HG03442 (cell line): ENCODE results near the gene HPD.

Source experiments
- ATAC-seq: cut with Tn5 transposase; IDR thresholded peaks from one replicate; pipeline ENCODE4 v1.9.1; 2021; ENCODE audit warnings: mild to moderate bottlenecking, moderate library complexity; ENCODE audit not compliant: unreplicated experiment

Gene HPD

DNA sequence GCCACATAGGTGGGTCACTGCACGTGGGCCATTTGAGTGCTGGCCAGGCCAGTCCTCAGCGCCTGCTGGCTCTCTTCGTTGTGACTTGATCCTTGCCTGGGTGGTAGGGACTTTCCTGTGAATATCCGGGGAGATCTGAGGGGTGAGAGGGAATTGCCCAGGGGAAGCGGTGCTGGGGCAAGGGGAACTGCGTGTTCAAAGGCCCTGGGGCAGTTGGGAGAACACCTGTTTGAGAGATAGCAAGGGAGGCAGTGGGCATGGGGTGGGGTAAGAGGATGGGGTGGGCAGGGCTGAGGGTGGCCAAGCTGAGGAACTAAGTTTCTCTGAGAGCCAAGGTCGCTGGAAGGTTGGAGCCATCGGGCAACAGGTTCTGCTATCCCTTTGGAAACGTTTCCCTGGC lies 29.8 kb downstream of the HPD start:
- no peak for ATAC-seq

DNA sequence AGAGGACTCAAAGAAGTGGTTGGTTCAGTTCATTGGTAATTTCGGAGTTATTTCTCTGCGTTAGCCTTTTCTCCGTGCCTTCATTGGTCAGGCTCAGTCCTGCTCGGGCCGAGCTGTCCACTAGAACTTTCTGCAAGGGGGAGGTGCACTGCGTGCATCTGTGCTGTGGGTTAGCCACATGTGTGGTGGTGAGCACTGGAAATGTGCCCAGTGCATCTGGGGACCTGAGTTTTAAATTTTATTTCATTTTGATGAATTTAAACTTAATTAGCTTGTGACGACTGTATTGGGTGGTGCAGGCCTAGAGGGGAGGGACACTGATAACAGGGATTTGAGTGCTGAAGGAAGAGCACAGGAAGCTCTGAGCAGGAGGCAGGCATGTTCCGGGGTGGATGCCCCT lies 30.4 kb downstream of the HPD start:
- ATAC-seq, result no peak

DNA sequence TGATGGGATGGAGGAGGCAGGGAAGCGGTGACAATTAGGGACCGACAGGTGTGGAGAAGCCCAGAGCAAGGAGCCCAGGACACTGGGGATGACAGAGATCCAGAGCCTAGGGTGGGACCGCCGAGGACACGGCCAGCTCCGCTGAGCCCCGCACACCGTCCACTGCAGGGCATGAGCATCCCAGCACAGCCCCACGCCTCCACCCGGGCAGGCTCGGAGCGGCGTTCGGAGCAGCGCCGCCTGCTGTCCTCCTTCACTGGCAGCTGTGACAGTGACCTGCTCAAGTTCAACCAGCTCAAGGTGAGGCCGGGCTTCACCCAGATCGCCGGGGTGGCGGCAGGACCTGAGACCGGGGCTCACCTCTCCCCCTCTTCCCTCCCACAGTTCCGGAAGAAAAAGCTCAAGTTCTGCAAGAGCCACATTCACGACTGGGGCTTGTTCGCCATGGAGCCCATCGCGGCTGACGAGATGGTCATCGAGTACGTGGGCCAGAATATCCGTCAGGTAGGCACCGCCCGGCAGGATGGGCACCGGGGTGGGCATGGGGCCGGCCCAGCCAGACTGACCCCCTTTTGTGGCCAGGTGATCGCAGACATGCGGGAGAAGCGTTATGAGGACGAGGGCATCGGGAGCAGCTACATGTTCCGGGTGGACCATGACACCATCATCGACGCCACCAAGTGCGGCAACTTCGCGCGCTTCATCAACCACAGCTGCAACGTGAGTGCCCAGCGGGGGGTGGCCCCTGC lies 31.1 kb downstream of the HPD start:
- ATAC-seq, result no peak

DNA sequence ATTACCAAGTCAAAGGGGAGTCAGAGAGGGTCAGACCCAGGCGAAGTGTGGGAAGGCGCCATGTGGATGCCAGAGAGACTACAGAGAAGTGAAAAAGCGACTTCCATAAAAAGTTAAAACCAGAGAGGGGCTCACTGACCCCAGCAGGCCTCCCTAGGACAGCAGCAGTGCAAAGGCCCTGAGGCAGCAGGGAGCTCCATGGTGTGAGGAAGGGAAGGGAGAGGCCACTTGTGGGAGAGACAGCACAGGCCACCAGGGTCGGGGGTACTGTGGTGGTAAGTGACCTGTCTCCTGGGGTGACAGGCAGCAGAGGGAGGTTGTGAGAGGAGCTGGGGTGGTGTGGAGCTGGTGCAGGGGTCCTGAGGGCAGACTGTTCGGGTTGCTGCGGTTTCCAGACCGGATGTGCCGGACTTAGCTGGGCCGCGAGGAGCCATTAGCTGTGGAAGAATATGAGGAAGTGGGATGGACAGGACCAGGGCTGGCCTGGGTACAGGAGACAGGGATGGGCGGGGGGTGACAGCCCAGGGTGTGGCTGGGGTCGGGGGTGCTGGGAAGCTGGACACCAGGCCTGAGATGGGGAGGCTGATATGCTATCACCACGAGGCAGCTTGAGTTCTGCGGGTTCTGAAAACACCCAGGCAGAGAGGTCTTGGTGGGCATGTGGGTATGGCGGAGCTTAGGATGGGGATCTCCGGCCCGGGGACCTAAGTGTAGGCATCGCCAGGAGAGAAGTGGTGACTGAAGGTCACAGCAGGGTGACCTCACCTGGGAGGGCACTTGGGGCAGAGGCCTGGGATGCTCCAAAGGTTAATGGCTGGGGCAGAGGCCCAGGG lies 32.1 kb downstream of the HPD start:
- no peak for ATAC-seq

DNA sequence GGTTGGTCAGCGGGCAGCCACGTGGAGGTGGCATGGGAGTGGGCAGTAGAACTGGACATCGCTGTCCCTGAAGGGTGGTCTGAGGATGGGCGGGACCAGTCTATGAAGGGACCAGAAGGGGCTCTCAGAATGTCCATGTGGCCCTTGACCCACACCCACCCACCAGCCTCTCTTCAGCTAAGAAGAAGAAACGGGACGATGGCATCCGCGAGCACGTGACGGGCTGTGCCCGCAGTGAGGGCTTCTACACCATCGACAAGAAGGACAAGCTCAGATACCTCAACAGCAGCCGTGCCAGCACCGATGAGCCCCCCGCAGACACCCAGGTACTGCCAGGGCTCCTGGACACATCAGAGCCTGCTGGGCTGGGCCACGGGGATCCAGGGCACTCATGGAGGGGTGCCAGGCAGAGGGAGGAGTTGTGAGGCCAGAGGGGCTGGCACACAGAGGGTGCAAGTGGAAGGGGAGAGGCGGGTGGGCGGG lies 33.6 kb downstream of the HPD start:
- ATAC-seq, result no peak

DNA sequence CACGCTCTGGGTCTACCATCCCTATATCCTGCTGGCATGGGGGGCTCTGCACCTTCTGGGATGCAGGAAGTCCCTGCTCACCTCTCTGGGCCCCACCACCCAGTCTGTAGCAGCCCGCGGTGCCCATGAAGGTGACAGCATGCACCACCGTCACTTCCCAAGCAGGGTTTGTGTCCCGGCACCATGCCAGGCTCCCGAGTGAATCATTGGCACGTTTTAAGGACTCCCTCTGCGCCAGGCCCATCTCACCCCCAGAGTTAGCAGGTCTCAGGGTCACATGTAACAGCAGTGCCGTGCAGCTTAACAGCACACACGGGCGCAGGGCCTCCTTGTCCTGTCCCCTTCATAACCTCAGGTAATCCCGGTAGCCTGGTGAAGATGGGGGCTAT lies 34.9 kb downstream of the HPD start:
- no peak for ATAC-seq

DNA sequence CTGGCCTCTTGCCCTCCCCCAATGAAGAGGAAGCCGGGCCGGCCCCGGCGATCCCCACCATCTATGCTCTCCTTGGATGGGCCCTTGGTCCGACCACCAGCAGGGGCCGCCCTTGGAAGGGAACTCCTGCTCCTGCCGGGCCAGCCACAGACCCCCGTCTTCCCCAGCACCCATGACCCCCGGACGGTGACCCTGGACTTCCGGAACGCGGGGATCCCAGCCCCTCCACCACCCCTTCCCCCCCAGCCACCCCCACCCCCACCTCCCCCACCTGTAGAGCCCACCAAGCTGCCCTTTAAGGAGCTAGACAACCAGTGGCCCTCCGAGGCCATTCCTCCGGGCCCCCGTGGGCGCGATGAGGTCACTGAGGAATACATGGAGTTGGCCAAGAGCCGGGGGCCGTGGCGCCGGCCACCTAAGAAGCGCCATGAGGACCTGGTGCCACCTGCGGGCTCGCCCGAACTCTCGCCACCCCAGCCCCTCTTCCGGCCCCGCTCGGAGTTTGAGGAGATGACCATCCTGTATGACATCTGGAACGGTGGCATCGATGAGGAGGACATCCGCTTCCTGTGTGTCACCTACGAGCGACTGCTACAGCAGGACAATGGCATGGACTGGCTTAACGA lies 35.4 kb downstream of the HPD start:
- no peak for ATAC-seq

DNA sequence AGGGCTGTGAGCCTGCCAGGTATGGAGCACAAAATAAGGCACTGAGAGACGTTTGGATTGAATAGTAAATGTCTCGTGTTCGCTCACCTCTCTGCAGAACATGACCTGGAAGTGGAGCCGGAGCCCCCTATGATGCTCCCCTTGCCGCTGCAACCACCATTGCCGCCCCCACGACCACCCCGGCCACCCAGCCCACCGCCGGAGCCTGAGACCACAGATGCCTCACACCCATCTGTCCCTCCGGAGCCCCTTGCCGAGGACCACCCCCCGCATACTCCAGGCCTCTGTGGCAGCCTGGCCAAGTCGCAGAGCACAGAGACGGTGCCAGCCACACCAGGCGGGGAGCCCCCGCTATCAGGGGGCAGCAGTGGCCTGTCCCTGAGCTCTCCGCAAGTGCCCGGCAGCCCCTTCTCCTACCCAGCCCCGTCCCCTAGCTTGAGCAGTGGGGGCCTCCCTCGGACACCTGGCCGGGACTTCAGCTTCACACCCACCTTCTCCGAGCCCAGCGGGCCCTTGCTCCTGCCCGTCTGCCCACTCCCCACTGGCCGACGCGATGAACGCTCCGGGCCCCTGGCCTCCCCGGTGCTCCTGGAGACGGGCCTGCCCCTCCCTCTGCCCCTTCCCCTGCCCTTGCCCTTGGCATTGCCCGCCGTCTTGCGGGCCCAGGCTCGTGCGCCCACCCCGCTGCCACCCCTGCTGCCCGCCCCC lies 36.1 kb downstream of the HPD start:
- ATAC-seq, result no peak

DNA sequence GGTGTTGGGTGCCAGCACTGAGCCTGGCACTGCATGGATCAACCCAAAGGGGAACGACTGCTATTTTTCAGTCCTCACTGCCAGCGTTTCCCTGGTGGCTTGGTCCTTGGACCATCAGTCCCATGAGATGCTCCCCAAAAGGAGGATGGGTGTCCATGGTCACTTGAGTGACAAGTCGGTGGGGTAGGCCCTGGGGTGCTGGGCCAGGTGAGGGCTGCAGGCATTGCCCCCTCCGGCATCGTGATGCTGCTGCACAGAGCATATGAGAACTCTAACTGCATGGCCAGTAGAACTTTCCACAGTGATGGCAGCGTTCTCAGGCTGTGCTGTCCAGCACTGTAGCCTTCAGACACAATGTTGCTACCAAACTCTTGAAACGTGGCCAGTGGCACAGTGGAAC lies 38.6 kb downstream of the HPD start:
- ATAC-seq, result no peak

DNA sequence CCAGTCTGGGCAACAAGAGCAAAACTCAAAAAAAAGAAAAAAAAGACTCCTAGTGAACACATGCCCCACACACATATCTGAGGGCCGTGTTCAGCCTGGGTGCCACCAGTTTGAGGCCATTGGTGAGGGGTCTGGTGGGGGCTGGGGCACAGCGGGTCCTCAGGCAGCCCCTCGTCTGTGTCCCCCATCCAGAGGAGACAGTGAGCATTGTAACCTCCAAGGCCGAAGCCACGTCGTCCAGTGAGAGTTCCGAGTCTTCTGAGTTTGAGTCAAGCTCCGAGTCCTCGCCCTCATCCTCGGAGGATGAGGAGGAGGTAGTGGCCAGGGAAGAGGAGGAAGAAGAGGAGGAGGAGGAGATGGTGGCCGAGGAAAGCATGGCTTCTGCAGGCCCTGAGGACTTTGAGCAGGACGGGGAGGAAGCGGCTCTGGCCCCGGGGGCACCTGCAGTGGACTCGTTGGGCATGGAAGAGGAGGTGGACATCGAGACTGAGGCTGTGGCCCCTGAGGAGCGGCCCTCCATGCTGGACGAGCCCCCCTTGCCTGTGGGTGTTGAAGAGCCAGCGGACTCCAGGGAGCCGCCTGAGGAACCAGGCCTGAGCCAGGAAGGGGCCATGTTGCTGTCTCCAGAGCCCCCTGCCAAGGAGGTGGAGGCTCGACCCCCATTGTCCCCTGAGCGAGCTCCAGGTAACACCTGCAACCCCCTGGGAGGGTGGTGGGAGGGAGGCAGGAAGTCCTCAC lies 39.3 kb downstream of the HPD start:
- ATAC-seq, result no peak

DNA sequence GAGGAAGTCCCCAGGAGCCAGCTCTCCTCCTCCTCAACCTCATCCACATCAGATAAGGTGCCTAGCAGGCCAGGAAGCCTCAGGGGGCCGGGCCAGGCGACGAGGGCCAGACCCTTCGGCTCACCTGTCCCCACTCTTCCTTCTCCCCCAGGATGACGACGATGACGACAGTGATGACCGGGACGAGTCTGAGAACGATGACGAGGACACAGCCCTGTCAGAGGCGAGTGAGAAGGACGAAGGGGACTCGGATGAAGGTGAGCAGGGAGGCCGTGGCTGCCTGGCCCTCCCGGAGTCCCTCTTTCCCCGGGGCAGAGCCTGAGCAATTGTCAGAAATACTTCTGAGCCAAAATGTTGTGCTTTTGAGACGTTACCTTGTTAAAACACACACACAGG lies 41.0 kb downstream of the HPD start:
- ATAC-seq, result no peak

DNA sequence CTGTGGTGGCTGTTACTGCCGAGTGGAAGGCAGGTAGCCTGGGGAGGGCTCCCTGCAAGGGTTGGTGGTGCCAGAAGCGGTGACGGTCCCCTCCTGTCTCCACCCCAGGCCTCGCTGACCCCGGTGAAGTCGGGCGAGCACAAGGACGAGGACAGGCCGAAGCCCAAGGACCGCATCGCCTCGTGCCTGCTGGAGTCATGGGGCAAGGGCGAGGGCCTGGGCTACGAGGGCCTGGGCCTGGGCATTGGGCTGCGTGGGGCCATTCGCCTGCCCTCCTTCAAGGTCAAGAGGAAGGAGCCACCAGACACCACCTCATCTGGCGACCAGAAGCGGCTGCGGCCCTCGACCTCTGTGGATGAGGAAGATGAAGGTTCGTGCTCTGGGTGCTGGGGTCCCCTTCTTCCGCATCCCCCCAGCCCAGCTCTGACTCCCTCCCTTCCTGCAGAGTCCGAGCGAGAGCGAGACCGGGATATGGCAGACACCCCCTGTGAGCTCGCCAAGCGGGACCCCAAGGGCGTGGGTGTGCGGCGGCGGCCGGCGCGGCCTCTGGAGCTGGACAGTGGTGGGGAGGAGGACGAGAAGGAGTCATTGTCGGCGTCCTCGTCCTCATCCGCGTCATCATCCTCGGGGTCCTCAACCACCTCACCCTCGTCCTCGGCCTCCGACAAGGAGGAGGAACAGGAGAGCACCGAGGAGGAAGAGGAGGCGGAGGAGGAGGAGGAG lies 41.6 kb downstream of the HPD start:
- no peak for ATAC-seq

DNA sequence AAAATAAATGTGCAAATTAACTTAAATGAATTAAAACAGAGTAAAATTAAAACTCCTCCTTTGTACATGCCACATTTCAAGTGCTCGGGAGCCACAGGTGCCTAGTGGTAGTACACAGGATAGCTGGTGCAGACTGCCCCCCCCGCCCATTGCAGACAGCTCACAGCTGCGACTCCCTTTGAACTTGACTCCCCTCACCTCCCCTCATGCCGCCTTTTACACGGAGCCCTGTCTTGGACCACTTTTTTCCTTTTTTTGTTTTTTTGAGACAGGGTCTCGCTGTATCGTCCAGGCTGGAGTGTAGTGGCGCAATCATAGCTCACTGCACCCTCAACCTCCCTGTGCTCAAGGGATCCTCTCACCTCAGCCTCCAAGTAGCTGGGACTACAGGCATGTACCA lies 43.4 kb downstream of the HPD start:
- ATAC-seq, result no peak

DNA sequence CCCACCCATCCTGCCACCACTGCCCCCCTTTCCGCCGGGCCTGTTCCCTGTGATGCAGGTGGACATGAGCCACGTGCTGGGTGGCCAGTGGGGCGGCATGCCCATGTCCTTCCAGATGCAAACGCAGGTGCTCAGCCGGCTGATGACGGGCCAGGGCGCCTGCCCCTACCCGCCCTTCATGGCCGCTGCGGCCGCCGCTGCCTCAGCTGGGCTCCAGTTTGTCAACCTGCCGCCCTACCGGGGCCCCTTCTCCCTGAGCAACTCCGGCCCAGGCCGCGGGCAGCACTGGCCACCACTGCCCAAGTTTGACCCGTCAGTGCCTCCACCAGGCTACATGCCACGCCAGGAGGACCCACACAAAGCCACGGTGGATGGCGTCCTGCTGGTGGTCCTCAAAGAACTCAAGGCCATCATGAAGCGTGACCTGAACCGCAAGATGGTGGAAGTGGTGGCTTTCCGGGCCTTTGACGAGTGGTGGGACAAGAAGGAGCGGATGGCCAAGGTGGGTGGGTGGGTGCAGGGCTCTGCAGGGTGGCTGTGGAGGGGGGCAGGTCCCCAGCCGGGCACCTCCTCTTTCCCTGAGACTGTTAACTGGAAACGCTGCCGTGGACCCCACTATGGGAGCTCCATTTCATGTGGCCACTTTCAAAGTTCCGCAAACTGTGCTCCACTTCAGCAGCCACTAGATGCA lies 44.1 kb downstream of the HPD start:
- no peak for ATAC-seq

DNA sequence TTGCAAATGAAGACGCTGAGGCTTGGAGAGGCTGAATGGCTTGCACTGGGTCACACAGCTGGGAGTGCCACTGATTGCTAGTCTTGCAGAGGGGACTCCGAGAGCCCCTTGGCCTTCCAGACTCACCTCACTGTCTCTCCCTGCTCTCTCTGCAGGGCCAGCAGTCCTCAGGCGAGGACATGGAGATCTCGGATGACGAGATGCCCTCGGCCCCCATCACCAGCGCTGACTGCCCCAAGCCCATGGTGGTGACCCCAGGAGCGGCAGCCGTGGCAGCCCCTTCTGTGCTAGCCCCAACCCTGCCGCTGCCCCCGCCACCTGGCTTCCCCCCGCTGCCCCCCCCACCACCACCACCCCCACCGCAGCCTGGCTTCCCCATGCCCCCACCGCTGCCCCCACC lies 44.7 kb downstream of the HPD start:
- ATAC-seq, result no peak

DNA sequence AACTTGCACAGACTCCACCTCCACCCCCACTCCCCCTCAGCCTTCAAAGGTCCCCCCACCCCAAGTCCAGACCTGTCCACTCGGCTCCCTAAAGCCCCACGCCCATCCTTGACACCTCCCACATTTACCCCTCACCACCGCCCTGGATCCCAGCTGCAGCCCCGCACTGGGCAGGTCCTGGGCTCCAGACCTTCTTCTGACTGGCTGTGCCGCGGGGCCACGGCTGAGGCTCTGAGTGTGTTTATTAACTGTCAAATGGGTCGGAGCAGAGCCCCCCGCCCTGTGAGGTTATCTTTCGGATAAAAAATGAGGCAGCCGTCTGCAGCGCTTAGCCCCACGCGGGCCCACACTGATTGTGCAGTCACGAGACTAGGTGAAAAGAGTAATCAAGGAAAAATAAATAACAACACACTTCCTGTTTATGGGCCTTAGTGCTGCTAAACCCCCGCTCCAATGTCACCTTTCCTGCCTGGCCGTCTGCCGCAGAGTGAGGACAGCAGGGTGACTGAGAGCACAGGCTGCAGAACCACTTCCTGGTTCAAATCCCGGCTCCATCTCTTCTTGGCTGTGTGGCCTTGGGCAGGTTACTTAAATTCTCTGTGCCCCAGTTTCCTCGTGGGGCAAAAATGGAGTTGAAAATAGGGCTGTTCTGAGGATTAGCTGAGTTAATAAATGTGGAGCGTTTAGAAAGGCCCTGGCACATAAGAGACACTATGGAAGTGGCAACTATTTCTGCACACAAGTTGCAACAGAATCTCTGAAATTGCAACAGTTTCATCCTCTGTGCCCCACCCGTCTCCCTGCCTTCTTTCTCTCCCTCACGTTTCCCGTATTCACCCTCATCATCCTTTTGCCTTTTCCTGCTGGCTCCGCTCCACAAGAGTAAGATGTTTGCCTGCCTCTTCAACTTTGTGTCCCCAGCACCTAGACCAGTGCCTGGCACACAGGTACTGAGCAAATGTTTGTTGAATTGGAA lies 45.5 kb downstream of the HPD start:
- no peak for ATAC-seq

DNA sequence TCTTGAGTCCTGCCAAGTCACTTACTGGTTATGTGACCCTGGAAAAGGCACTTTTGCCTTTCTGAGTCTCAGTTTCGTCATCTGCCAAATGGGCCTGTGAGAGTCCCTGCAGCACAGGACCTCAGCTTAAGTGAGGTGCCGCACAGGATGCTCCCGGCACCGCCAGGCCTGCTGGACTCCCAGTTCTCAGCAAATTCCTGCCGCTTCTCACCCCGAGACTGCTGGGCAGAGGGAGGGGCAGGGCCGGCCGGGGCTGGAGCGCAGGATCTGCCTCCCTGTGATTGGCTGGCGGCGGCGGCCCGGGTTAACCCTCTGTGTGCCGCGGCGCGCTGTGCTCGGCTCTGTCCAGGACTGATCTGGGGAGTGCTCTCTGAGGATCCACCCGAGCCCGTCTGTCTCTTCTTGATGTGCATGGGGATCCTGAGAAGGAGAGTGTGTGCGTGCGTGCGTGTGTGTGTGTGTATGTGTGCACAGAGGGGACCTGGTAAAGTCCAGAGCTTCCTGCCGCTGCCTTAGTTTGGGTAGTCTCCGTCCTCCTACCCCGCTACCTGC lies 46.3 kb downstream of the HPD start:
- peak; percentile 31 for ATAC-seq
